Medulla oblongata (tissue), 1 donor: ENCODE data around the gene AVPI1.
A peak's percentile ranks its signal among the peaks of the same experiment; 100 is the strongest.
"Not testable (repeated sequence)": the region's sequence is repeated elsewhere in the genome, so short reads cannot be mapped to it uniquely, and the experiment has no call there.

Experiments
- DNase-seq: peaks from one replicate; pipeline ENCODE4 v3.0.0-alpha.2; 2015; ENCODE audit errors: extremely low spot score

The AVPI1 gene

GRCh38 chr10:97683556-97684367, 3.3 kb downstream of the AVPI1 start:
- peak; percentile 58 for DNase-seq

- DNase-seq = no peak
Measured at GRCh38 chr10:97682042-97682441, 5.0 kb downstream of the AVPI1 start.

GRCh38 chr10:97679594-97679993, 7.4 kb downstream of the AVPI1 start:
- DNase-seq = no peak

GRCh38 chr10:97676770-97677581, 10.1 kb downstream of the AVPI1 start:
- DNase-seq = peak; percentile 54

GRCh38 chr10:97675222-97675621, 11.8 kb downstream of the AVPI1 start:
- no peak for DNase-seq

- no peak for DNase-seq
Measured at GRCh38 chr10:97673736-97674525, 13.1 kb downstream of the AVPI1 start.

GRCh38 chr10:97669571-97669970, 17.5 kb downstream of the AVPI1 start:
- DNase-seq = no peak

- DNase-seq = no peak
Measured at GRCh38 chr10:97667463-97667862, 19.6 kb downstream of the AVPI1 start.

GRCh38 chr10:97666992-97667391, 20.0 kb downstream of the AVPI1 start:
- DNase-seq = no peak

- no peak for DNase-seq
Measured at GRCh38 chr10:97664282-97664850, 22.7 kb downstream of the AVPI1 start.

GRCh38 chr10:97659589-97659988, 27.5 kb downstream of the AVPI1 start:
- DNase-seq = no peak

- DNase-seq = no peak
Measured at GRCh38 chr10:97656777-97657176, 30.3 kb downstream of the AVPI1 start.

- DNase-seq = no peak
Measured at GRCh38 chr10:97651773-97652172, 35.3 kb downstream of the AVPI1 start.

- peak; percentile 42 for DNase-seq
Measured at GRCh38 chr10:97650726-97651125, 36.3 kb downstream of the AVPI1 start.

- DNase-seq = not testable (repeated sequence)
Measured at GRCh38 chr10:97649405-97649750, 37.7 kb downstream of the AVPI1 start.

- peak; percentile 77 for DNase-seq
Measured at GRCh38 chr10:97648562-97649404, 38.3 kb downstream of the AVPI1 start.

- DNase-seq = peak; percentile 18
Measured at GRCh38 chr10:97647556-97647955, 39.5 kb downstream of the AVPI1 start.

- DNase-seq = no peak
Measured at GRCh38 chr10:97644936-97645335, 42.1 kb downstream of the AVPI1 start.

- no peak for DNase-seq
Measured at GRCh38 chr10:97643441-97643985, 43.5 kb downstream of the AVPI1 start.

- not testable (repeated sequence) for DNase-seq
Measured at GRCh38 chr10:97642471-97643159, 44.4 kb downstream of the AVPI1 start.
